Right lobe of liver (tissue), 4 donors: ENCODE data around the gene BUB1B.

Experiments used
- POLR2A ChIP-seq: fragments of 450-650 bp; IDR thresholded peaks from one replicate; pipeline ENCODE4 v1.6.1; 2017; ENCODE audit warnings: antibody characterized with exemption, mild to moderate bottlenecking
- TF ChIP-seq, protein P1 (sequence below), 4 donors: fragments of 200-600 bp in 3 of 4; fragments of 450-650 bp in 1 of 4; IDR thresholded peaks; one replicate each; pipeline versions ENCODE4 v1.5.1 to v1.8.0; 2016 to 2022; ENCODE audit warnings: antibody characterized with exemption in 4 of 4, mild to moderate bottlenecking in 2 of 4
- donor health status: DM: no; HTN: no; CAD: no.
- donor health status: DM: no; HTN: no; CAD: no.
- donor health status: DM: no; HTN: yes; CAD: no.

DNA sequence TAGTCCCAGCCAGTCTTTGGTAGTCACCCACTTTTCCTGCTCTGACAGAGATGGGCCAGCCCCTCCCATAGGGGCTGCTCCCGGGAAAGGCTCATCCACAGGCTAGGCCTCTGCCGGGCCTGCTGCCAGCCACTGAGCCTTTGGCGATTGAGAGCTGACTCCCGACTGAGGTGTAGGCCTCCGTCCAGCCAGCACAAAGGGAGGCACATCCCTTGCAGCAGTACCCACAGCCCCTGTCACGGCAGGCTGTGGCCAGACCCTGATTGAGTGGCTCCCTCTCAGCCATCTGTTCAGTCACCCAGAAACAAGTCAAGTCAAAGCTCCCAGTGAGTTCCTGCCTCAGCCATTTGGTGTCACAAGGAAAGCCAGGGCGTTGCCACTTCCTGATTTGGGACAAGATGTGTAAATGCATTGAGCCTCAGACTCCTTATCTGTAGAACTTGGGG is 71.8 kb downstream of the BUB1B start:
- TF ChIP-seq, protein P1, sequence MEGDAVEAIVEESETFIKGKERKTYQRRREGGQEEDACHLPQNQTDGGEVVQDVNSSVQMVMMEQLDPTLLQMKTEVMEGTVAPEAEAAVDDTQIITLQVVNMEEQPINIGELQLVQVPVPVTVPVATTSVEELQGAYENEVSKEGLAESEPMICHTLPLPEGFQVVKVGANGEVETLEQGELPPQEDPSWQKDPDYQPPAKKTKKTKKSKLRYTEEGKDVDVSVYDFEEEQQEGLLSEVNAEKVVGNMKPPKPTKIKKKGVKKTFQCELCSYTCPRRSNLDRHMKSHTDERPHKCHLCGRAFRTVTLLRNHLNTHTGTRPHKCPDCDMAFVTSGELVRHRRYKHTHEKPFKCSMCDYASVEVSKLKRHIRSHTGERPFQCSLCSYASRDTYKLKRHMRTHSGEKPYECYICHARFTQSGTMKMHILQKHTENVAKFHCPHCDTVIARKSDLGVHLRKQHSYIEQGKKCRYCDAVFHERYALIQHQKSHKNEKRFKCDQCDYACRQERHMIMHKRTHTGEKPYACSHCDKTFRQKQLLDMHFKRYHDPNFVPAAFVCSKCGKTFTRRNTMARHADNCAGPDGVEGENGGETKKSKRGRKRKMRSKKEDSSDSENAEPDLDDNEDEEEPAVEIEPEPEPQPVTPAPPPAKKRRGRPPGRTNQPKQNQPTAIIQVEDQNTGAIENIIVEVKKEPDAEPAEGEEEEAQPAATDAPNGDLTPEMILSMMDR (IDR thresholded peaks at IDR 0.05), result no peak
- no peak for TF ChIP-seq POLR2A
